ENCODE data around the gene KHDRBS2.

DNA sequence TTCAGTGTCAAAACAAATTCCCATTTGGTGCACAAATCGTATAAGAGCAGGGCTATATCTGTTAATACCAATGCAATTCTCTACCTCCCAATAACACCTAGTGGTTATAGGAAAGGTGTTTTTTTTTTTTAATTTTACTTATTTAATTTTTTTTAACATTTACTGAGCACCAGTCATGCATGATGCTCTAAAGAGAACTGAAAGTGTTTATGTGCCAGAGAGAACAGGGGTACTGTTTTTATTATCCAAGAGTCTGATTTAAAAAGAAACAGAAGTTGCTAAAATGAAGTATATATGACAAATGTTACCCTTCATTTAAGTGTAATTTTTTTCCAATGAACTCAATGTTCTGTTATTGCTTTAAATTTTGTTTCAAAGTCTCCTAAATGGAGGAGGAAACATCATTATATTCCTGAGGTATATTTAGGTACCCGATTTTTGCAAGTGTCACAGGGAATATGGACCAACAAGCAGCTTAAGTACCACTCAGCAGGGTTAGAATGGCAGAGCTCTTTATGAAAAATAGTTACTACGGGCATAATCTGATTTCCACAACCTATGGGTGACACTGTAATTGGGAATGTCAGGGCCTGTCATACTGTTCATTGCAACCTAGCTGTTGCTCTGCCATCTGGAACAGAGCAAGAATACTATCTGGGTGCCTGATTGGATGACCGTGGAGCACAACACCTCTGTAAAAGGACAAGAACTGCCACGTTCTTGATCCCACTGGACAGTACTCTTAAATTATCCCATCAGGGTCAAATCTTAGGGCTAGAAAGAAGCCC is 195.4 kb downstream of the KHDRBS2 start:
- TF ChIP-seq, protein P1, sequence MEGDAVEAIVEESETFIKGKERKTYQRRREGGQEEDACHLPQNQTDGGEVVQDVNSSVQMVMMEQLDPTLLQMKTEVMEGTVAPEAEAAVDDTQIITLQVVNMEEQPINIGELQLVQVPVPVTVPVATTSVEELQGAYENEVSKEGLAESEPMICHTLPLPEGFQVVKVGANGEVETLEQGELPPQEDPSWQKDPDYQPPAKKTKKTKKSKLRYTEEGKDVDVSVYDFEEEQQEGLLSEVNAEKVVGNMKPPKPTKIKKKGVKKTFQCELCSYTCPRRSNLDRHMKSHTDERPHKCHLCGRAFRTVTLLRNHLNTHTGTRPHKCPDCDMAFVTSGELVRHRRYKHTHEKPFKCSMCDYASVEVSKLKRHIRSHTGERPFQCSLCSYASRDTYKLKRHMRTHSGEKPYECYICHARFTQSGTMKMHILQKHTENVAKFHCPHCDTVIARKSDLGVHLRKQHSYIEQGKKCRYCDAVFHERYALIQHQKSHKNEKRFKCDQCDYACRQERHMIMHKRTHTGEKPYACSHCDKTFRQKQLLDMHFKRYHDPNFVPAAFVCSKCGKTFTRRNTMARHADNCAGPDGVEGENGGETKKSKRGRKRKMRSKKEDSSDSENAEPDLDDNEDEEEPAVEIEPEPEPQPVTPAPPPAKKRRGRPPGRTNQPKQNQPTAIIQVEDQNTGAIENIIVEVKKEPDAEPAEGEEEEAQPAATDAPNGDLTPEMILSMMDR (IDR thresholded peaks at IDR 0.05) = no peak
- no peak for TF ChIP-seq EZH2 (IDR thresholded peaks at IDR 0.05; ENCODE audit: borderline replicate concordance, insufficient read depth, low read depth, low read length, poor library complexity, severe bottlenecking)
